Measurements from ENCODE around the gene TMOD2.
A peak's percentile ranks its signal among the peaks of the same experiment; 100 is the strongest.

TMOD2 gene

GRCh38 chr15:51856714-51857380 is 105.5 kb downstream of the TMOD2 start:
- DNase-seq (ENCODE audit: low read depth in 2 of 2): no peak

- DNase-seq (ENCODE audit: low read depth in 2 of 2): peak; percentile 8 to 16
These were observed 110.4 kb downstream of the TMOD2 start for GRCh38 chr15:51861557-51862359.

- no peak for DNase-seq (ENCODE audit: low read depth in 2 of 2)
These were observed 111.7 kb downstream of the TMOD2 start for GRCh38 chr15:51863131-51863530.

GRCh38 chr15:51864408-51865056 is 113.1 kb downstream of the TMOD2 start:
- DNase-seq (ENCODE audit: low read depth in 2 of 2): peak in 1 of 2 donors; percentile 14

- DNase-seq (ENCODE audit: low read depth in 2 of 2): no peak
These were observed 113.9 kb downstream of the TMOD2 start for GRCh38 chr15:51865317-51865716.
